HG03520 (cell line): ENCODE results near the gene IL37.

Experiments used
- ATAC-seq: cut with Tn5 transposase; IDR thresholded peaks from one replicate; pipeline ENCODE4 v1.9.1; 2021; ENCODE audit warnings: mild to moderate bottlenecking, moderate library complexity; ENCODE audit not compliant: unreplicated experiment

The IL37 gene, protein sequence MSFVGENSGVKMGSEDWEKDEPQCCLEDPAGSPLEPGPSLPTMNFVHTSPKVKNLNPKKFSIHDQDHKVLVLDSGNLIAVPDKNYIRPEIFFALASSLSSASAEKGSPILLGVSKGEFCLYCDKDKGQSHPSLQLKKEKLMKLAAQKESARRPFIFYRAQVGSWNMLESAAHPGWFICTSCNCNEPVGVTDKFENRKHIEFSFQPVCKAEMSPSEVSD

DNA sequence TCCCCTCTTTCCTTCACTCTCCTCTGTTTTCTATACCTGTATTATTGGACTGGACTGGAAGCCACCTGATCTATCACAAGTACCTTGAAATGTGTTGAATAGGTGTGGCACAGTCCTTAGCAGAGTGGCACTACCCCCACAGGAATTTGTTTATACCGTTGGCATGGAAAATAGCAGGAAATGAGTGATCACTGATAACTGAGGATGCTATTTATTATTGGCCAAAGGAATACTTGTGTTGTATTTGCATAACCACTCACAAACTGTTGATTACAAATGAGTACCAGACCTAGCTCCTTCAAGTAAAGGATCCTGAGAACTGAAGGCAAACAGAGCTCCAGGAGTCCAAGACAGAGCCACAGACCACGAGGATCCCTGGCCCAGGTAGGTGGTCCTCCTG lies at the start of gene IL37:
Gene IL37 (plus strand): TSS at position 301 of the 400 bp plus-strand sequence. CDS start 1,848 bp downstream, outside the sequence.
- ATAC-seq = no peak

GRCh38 chr2:112864072-112864471 lies 46.9 kb upstream of the IL37 start:
- ATAC-seq = no peak

DNA sequence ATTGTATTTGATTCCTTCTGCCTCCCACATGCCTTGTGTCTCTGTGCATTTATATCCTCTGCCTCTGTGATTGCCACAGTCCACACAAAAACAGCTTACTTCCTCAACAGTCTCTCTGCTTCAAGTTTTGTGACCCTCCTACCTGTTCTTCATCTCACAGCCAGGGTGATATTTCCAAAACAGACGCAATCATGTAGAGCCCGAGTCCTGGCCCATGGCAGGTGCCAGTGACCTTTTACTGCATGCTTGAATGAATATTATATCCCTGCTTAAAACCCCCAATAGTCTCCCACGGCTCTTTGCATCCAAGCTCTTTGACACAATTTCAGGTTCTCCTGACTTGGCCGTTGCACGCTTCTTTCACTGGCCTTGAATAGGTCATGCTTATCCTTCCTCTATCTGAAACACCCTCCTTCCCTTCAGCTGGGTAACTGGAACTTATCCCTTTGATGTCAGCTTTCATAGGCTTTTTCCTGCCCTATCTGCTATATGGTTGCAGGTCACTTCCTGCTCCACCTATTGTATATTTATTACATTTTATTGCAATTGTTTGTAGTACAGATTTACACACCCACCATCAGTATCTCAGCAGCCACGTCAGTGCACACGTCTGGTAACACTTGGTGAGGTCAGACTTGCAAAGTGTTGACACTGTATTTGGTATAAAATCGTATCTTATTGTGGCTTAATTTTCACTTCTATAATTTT lies 44.7 kb upstream of the IL37 start:
- ATAC-seq = no peak

GRCh38 chr2:112867701-112868631 lies 43.0 kb upstream of the IL37 start:
- no peak for ATAC-seq

GRCh38 chr2:112869258-112869842 lies 41.6 kb upstream of the IL37 start:
- ATAC-seq = no peak

GRCh38 chr2:112870841-112871835 lies 39.8 kb upstream of the IL37 start:
- ATAC-seq = no peak

GRCh38 chr2:112876257-112876970 lies 34.6 kb upstream of the IL37 start:
- no peak for ATAC-seq

DNA sequence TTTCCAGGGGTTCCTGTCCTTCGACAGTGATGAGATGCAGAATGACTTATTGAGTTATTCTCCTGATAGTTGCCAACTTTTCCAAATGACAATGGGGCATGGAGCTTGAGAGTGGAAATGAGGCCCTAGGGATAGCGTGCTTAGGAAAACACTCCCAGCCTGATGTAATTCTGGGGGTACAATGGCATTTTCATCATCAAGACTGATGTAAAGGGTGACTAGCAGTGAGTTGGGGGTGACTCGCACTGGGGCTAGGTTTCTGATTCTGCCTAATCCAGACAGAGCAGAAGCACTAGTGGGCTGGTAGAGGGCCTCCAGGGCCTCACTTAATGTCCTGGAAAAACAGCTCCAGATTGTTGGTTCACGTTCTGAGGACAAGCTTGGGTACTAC lies 34.0 kb upstream of the IL37 start:
- ATAC-seq = no peak

GRCh38 chr2:112877423-112877822 lies 33.5 kb upstream of the IL37 start:
- ATAC-seq = no peak

GRCh38 chr2:112879491-112880041 lies 31.4 kb upstream of the IL37 start:
- no peak for ATAC-seq

- no peak for ATAC-seq
Observed at GRCh38 chr2:112880091-112880531, 30.9 kb upstream of the IL37 start.

GRCh38 chr2:112880696-112881095 lies 30.3 kb upstream of the IL37 start:
- no peak for ATAC-seq

GRCh38 chr2:112881217-112881985 lies 29.6 kb upstream of the IL37 start:
- ATAC-seq = peak; percentile 66

GRCh38 chr2:112883669-112884068 lies 27.3 kb upstream of the IL37 start:
- ATAC-seq = no peak

DNA sequence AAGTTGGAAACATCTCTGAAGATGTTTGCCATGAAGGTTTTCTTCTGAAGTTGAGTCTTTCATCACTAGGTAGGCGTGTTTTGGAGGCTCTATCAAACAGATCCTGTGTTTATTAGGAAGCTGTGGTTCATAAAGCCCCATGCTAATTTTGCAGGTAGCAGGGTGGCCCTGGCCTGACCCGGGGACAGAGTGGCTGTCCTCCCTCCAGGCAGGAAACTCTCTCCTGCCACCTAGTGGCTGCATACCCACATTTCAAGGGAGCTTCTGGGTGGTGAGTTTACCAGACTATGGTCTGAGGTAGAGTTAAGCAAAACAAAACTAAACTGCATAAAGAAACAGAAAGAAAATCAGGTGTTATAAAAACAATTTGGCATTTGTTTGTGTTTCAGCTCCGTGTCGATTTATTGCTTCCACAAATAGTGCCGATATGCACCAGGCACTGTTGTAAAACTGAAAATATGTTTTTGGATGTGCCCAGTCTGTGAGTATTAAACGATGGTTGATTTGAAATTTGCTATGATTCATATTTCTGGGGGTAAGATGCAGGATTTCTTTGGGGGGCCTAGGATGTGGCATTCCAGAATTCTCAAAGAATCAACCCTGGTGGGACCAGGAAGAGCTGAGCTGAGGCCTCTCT lies 26.0 kb upstream of the IL37 start:
- ATAC-seq = no peak

DNA sequence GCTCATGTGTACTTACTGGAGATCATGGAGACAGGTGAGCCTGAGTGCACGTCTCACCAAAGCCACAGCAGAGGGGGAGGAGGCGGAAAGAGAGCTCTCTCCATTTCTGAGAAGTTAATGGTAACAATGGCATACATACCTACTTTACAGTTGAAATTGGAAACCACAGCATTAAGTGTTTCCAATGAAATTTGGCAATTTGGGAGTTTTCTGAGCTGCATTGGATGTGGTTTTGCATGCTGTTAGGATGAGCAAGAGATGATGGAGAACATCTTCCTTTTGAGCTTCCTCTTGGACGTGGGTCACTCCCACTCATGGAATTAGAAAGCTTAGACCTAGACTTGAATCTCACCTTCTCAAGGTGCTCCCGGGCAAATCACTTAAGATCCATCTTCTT lies 25.5 kb upstream of the IL37 start:
- ATAC-seq = no peak

GRCh38 chr2:112886291-112886690 lies 24.7 kb upstream of the IL37 start:
- no peak for ATAC-seq
